Activated naive CD4-positive, alpha-beta T cell treated with anti-CD3 and anti-CD28 coated beads, Interleukin-2, amount 10 ng/mL, durations not matched to agents 7 days and 5 days (primary cell): ENCODE data around the gene TP73.
A peak's percentile ranks its signal among the peaks of the same experiment; 100 is the strongest.

Source experiments
- CTCF ChIA-PET: fragments of 350-600 bp; sonication (Branson Sonifier 250); formaldehyde crosslinking; loops from one replicate; lab custom pipeline; 2021; ENCODE audit warnings: antibody characterized with exemption; lab: Charles Lee
- DNase-seq: peaks from one replicate; pipeline ENCODE4 v3.0.0-alpha.2; 2020
- H3K27ac Mint-ChIP-seq: one replicate; pipeline ENCODE4 v1.8.0; 2021; ENCODE audit warnings: mild to moderate bottlenecking, moderate library complexity, mixed read lengths
- H3K27me3 Mint-ChIP-seq: one replicate; pipeline ENCODE4 v1.8.0; 2021; ENCODE audit warnings: mild to moderate bottlenecking, mixed read lengths
- H3K36me3 Mint-ChIP-seq: one replicate; pipeline ENCODE4 v1.8.0; 2021; ENCODE audit warnings: mixed read lengths
- H3K4me1 Mint-ChIP-seq: one replicate; pipeline ENCODE4 v1.8.0; 2021; ENCODE audit warnings: mixed read lengths
- H3K4me3 Mint-ChIP-seq: one replicate; pipeline ENCODE4 v1.8.0; 2021; ENCODE audit warnings: mild to moderate bottlenecking, moderate library complexity, mixed read lengths
- H3K9me3 Mint-ChIP-seq: one replicate; pipeline ENCODE4 v1.8.0; 2021; ENCODE audit warnings: mixed read lengths

The TP73 gene

DNA sequence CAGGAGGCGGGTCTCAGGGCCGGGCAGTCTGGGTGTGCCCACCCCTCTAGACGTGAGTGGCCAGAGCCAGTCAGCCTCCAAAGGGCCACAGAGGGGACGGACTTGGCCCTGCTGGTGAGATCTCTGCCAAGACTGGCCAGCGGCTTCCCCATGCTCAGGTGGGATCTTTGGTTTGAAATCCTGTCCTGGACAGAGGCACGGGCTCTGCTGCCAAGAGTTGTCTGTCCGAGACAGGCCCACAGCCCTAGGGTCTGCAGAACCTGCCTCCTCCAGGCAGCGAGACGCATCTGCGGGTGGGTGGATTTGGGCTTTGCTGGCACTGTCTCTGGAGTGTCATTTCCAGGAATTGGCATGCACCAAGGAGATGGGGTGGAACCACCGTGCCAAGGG, 55.6 kb downstream of the TP73 start:
- H3K4me1 Mint-ChIP-seq: peaks cover 5% of the 10 kb centered on the region
- peaks cover 38% of the 10 kb centered on the region for H3K27me3 Mint-ChIP-seq
- H3K4me3 Mint-ChIP-seq: no peak overlapping the region
- H3K27ac Mint-ChIP-seq: no peak overlapping the region
- no peaks in the 10 kb centered on the region for H3K36me3 Mint-ChIP-seq
- CTCF ChIA-PET: no interaction called here
- DNase-seq: no peak
- no peaks in the 10 kb centered on the region for H3K9me3 Mint-ChIP-seq

DNA sequence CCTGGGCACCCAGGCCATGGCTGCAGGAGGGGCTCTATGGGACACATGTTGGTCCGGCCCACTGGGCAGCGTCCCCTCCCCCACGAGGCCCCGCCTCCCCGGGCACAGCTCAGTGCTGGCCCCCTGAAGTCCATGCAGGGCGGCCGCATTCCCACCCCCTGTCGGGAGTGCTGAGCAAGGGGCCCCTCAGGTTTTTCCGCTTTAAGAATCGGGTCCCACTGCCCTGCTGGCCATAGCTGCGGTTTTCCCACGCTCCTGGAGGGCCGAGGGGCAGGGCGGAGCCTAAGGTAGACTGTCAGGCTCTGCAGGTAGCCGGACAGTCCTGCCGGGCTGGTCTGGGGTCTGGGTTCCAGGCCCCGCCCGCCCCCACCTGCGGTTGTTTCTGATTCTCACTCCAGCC, 56.5 kb downstream of the TP73 start:
- H3K27me3 Mint-ChIP-seq: peaks cover 38% of the 10 kb centered on the region

DNA sequence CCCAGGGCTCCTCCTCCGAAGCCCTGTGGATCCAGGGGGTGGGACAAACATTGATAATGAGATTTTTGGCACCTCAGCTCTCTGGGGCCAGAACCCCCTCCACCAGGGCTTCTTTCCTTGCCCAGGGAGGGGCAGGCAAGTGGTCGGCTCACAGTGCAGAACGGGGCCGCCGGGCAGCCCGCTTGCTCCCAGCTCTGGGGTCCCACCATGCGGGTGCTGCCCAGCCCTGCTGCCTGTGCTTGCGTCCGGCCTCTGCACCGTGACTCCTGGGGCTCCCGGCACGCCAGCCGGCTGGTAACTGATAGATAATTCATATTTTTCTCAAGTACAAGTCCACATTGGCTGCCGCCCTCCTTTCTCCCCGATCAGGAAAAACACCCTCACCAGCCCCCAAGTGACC, 57.9 kb downstream of the TP73 start:
- H3K36me3 Mint-ChIP-seq: no peaks in the 10 kb centered on the region

More for the DNA sequence above, 56.5 kb downstream of the TP73 start:
- H3K27ac Mint-ChIP-seq: no peak overlapping the region
- H3K4me3 Mint-ChIP-seq: no peak overlapping the region
- DNase-seq: no peak
- H3K36me3 Mint-ChIP-seq: no peaks in the 10 kb centered on the region
- no peaks in the 10 kb centered on the region for H3K9me3 Mint-ChIP-seq
- peaks cover 5% of the 10 kb centered on the region for H3K4me1 Mint-ChIP-seq
- CTCF ChIA-PET: interaction anchor here (0.7 kb wide), 1 partner anchor 16 kb away, joined by 3 read pairs; no protein-coding TSS in a partner anchor

DNA sequence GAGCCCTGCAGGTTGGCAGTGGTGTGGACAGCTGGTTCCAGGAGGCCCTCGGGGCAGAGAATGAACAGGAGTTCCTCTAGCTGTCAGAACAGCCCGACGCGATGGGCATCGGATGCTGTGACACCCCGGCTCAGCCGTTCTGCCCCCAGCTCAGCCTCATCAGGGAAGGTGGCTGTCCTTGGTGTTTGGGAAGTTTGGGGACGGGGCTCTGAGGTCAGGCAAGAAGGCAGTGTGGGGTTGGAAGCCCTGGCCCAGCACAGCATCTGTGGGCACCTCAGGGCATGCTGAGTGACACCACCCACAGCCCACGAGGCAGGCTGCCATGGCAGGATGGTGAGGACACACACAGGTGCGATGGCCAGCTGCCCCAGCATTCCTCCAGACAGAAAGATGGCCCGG, 59.1 kb downstream of the TP73 start:
- no peaks in the 10 kb centered on the region for H3K9me3 Mint-ChIP-seq
- H3K27ac Mint-ChIP-seq: no peak overlapping the region
- H3K4me3 Mint-ChIP-seq: no peak overlapping the region
- no peaks in the 10 kb centered on the region for H3K4me1 Mint-ChIP-seq
- CTCF ChIA-PET: interaction anchor here (1.0 kb wide), 1 partner anchor 12 kb away, joined by 3 read pairs; no protein-coding TSS in a partner anchor
- DNase-seq: no peak
- peaks cover 43% of the 10 kb centered on the region for H3K27me3 Mint-ChIP-seq
- H3K36me3 Mint-ChIP-seq: no peaks in the 10 kb centered on the region

More for the DNA sequence above, 57.9 kb downstream of the TP73 start:
- Mint-ChIP-seq H3K4me3 (no peak overlapping the region), H3K27me3 (peaks cover 38% of the 10 kb centered on the region), H3K4me1 (no peaks in the 10 kb centered on the region), H3K9me3 (no peaks in the 10 kb centered on the region), H3K27ac (no peak overlapping the region)
- CTCF ChIA-PET: no interaction called here
- DNase-seq: no peak

DNA sequence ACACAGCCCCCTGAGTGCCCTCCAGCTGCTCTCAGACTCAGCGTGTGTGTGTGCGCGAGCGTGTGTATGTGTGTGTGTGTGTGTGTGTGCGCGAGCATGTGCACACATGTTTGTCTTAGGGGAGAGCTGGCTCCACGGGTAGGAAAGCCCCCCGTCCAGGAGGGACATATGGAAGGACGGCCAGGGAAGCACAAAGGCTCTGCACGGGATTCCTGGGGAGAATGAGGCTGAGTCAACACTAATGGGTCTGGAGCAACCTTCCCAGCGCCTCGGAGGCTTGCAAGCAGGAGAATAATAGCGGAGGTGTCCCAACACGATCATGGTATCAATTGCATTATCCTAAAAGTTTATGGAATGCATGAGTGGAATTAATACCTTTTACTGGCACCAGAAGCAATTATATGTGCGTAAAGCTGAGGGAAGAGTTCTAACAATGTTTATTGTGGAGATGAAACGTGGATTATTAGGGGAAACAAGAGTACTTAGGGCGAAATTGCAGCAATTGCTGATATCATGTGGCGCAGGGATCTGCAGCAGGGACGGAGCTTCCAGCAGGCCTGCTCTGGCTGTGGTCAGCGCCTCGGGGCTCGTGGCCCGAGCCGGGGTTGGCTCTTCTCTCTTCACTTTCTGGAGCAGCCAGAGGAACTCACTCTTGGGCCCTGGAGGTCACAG, 59.6 kb downstream of the TP73 start:
- no peak overlapping the region for H3K4me3 Mint-ChIP-seq
- CTCF ChIA-PET: interaction anchor here (1.0 to 1.1 kb wide), 2 partner anchors 11 to 13 kb away, joined by 3 read pairs; no protein-coding TSS in a partner anchor
- H3K27ac Mint-ChIP-seq: no peak overlapping the region
- DNase-seq: no peak
- H3K27me3 Mint-ChIP-seq: peaks cover 48% of the 10 kb centered on the region
- no peaks in the 10 kb centered on the region for H3K9me3 Mint-ChIP-seq
- H3K36me3 Mint-ChIP-seq: no peaks in the 10 kb centered on the region
- H3K4me1 Mint-ChIP-seq: no peaks in the 10 kb centered on the region

DNA sequence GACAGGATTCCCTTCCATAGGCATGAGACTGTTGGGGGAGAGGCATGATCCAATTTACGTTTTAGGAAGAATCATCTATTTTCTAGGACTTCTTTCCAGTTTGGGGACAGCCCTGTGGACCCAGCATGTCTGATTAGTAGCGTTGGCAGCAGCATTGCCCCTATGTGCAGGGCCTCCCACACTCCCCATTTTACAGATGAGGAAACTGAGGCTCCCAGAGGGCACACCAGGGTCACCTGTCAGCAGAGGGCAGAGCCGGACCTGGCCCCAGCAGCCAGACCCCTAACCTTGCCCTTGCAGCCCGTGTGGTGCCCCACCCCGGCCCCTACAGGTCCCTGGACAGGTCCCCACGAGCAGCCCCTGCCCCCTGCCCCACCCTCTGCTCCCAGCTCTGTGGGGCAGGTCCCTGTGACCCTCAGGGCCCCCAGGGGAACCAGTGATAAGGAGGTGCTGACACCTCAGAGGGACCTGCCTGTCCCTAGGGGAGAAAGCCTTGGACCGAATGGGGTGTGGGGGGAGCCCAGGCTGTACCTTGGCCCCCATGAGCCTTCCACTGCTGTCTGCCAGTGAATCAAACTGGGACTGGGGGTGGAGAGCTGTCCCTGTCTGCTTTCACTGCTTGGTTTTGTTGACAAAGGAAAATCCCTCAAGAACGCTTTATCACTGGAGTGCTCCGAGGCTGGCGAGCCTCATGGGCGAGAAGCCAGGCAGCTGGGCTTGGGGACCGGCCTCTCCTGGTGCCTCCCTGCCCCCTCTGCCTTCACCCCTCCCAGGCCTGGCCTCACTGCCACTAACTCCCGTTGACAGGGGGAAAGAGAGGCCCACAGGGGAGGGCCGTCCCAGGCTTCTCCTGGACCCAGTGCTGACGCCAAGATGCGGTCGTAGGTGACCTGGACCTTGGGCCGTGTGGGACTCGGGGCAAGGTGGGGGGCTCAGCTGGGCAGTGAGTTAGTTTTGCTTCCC, 60.5 kb downstream of the TP73 start:
- Mint-ChIP-seq H3K27me3 (peaks cover 45% of the 10 kb centered on the region), H3K27ac (no peak overlapping the region), H3K36me3 (no peaks in the 10 kb centered on the region), H3K4me3 (no peak overlapping the region), H3K9me3 (no peaks in the 10 kb centered on the region), H3K4me1 (no peaks in the 10 kb centered on the region)
- CTCF ChIA-PET: interaction anchor here (1.1 kb wide), 1 partner anchor 12 kb away, joined by 3 read pairs; no protein-coding TSS in a partner anchor
- DNase-seq: no peak

DNA sequence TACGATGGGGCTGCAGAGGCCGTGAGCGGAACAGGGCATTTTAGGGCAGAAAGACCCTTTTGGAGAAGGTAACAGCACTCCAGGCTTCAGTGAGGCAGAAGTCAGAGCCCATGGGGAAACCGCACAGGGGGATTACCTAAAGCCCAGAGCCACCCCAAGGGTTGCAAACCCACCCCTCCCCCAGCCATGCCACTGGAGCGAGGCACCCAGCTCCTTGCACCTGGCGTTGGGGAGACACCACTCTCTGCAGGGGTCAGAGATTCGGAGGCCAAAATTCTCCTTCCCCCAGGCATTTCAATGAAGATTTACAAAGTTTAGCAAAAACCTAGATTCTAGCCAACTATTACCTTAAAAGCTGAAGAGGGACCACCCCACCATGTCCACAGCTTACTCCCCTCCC, 61.5 kb downstream of the TP73 start:
- DNase-seq: no peak
- no peaks in the 10 kb centered on the region for H3K9me3 Mint-ChIP-seq
- no peaks in the 10 kb centered on the region for H3K36me3 Mint-ChIP-seq
- H3K27ac Mint-ChIP-seq: no peak overlapping the region
- no peaks in the 10 kb centered on the region for H3K4me1 Mint-ChIP-seq
- CTCF ChIA-PET: interaction anchor here (1.4 kb wide), 1 partner anchor 11 kb away, joined by 5 read pairs; no protein-coding TSS in a partner anchor
- H3K4me3 Mint-ChIP-seq: no peak overlapping the region
- H3K27me3 Mint-ChIP-seq: peaks cover 36% of the 10 kb centered on the region

DNA sequence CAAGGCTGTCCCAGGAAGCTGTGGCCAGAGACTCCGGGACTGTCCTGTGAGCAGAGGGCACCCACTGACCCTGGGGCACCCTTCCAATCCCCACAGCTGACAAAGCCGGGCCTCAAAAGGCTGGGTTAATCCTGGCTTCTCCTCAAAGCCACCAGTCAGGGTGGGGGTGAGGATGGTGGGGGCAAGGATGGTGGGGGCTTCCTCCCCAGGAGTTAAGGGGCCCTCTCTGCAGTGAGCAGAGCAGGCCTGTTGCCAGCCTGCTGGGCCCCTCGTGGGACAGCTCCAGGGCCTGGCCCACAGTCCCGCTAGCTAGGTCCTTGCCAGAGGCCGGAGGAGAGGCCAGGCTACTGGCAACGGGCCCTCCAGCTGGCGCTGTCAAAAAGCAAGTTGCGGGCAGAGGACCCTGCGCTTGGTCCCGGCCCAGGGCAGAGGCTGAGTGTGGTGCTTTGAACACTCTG, 62.0 kb downstream of the TP73 start:
- Mint-ChIP-seq H3K27ac (no peak overlapping the region), H3K27me3 (peaks cover 31% of the 10 kb centered on the region)
- no peak for DNase-seq

DNA sequence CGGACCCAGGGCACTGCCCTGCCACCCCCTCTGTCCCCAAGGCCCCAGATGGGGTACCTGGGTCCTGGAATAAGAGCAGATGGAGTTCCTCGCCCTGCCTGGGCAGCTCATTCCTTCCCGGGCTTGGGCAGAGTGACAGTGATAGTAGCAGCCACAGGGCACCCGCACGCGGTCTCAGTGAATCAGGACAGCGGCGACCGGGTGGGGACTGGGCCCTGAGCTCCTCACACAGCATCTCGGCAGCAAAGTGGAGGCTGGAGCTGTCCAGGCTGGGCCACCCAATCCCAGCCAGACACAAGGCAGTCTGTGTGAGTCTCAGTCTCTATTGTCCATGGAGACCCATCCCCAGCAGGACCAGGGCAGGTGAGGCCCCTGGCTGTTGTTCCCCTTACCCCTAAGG, 62.5 kb downstream of the TP73 start:
- CTCF ChIA-PET: interaction anchor here (1.4 kb wide), 1 partner anchor 10 kb away, joined by 5 read pairs; no protein-coding TSS in a partner anchor
- Mint-ChIP-seq H3K36me3 (no peaks in the 10 kb centered on the region), H3K27me3 (peaks cover 26% of the 10 kb centered on the region), H3K4me3 (no peak overlapping the region), H3K9me3 (no peaks in the 10 kb centered on the region), H3K4me1 (peaks cover 5% of the 10 kb centered on the region), H3K27ac (no peak overlapping the region)
- DNase-seq: no peak

More for the DNA sequence above, 62.0 kb downstream of the TP73 start:
- CTCF ChIA-PET: interaction anchor here (1.4 kb wide), 1 partner anchor 10 kb away, joined by 5 read pairs; no protein-coding TSS in a partner anchor
- no peak overlapping the region for H3K4me3 Mint-ChIP-seq
- no peaks in the 10 kb centered on the region for H3K36me3 Mint-ChIP-seq
- peaks cover under 1% of the 10 kb centered on the region for H3K4me1 Mint-ChIP-seq
- H3K9me3 Mint-ChIP-seq: no peaks in the 10 kb centered on the region

DNA sequence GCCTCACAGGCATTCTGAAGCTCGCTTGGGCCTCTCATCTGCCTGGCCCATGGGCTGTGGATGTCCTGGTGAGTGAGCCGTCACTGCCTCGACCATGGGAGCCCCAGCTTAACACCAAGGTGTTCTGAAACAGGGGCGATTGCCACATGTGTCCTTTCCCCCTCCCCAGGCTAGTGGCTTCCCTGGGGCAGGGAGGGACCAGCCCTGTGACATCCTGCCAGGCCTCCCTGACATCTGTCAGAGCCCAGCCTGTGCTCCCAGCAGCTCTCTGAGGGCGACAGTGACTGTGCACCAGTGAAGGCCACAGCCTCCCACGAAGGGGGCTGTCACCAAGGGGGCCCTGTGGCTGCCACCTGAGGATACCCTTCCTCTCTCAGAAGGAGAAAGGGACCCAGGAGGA, 64.0 kb downstream of the TP73 start:
- Mint-ChIP-seq H3K4me1 (peaks cover 12% of the 10 kb centered on the region), H3K27me3 (peaks cover 16% of the 10 kb centered on the region), H3K27ac (no peak overlapping the region), H3K4me3 (no peak overlapping the region), H3K9me3 (no peaks in the 10 kb centered on the region), H3K36me3 (no peaks in the 10 kb centered on the region)
- CTCF ChIA-PET: no interaction called here
- no peak for DNase-seq

DNA sequence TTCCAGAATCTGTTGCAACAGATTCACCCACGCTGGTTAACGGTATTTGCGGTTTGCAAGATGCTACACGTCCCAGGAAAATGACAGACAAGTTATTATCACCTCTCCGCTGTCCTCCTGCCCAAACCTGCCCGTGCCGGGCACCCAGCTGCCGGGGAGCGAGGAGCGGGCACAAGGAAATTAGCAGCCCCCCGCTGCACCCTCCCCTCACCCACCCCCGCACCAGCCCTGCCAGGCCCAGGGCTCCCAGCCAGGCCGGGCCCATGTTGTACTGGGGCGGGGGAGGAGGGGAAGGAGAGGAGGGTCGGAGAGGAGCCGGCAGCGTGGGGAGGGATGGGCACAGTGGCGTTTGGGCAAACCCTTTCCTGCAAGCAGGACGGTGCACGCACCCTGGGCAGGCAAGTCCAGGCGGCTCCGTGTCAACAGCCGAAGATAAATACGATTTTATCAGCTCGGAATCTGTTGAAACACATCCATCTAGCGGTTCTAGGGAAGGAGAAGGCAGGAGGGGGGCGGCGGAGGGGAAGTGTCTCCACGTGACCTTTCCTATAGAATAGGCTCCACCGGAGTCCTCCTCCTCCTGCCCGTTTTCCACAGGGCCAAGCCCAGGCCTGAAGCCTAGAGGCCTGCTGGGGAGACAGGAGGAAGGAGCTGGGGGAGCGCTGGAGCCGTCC, 64.9 kb downstream of the TP73 start:
- Mint-ChIP-seq H3K27ac (no peak overlapping the region), H3K36me3 (no peaks in the 10 kb centered on the region), H3K9me3 (no peaks in the 10 kb centered on the region), H3K4me3 (no peak overlapping the region), H3K27me3 (peaks cover 16% of the 10 kb centered on the region), H3K4me1 (peaks cover 12% of the 10 kb centered on the region)
- CTCF ChIA-PET: interaction anchor here (0.6 kb wide), 1 partner anchor 87 kb away, joined by 3 read pairs; no protein-coding TSS in a partner anchor
- no peak for DNase-seq

DNA sequence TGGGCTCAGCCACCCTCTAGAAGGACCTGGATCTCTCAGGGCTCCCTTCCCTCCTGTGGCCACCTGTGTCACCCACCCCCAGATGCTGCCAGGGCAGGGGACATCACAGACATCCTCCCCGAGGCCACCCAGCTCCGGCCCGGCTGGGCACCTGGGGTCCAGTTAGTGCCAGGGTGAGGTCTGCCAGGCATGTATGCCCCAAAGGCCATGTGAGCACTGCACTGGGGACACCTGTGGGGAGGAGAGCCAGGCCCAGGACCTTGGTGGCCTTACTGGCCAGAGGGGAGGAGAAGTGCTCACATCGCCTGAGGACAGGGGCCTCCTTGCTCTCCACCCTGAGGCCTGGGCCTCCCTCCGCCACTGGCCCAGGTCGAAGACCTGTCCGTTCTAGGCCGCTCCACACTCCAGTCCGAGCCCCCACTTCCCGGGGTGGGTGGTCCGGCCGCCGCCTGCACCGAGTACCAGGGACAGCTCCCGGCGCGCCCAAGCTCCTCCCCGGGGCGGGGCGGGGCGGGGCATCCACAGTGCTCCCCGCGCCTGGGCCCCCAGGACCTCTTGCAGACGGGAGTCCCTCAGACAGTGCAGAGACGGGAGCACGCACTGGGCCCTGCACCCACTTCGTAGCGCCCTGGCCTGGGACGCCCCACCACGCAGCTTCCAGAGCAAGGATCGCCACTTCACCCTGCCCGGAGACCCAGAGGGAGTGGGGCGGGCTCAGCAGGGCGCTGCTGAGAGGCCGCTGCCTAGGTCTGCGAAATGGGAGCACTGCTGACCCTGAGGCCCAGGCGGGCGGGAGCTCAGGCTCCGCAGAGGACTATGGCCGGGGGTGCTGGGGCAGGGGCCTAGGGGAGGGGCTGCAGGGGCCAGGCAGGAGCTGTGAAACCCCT, 65.6 kb downstream of the TP73 start:
- Mint-ChIP-seq H3K27ac (no peak overlapping the region), H3K4me1 (peaks cover 12% of the 10 kb centered on the region), H3K4me3 (no peak overlapping the region), H3K27me3 (peaks cover 16% of the 10 kb centered on the region), H3K36me3 (no peaks in the 10 kb centered on the region), H3K9me3 (no peaks in the 10 kb centered on the region)
- CTCF ChIA-PET: interaction anchor here (0.6 kb wide), 1 partner anchor 87 kb away, joined by 3 read pairs; no protein-coding TSS in a partner anchor
- DNase-seq: peak; percentile 57

DNA sequence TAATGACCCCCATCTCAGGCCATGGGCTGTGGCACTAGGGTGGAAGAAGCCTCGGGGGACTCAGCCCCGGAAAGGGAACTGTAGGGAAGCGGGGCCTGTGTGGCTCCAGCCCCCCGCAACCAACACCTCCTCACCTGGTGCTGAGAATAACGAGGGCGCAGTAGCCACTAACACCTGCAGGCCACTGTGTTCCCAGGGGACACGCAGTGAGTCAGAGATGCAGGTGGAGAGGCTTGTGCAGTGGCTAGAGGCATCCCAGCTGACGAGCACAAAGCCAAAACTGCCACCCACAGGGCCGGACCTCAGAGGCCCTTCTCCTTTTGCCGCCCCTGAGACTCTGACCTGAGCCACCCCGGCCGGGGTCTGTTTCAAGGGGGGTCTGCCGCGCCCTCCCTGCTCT, 66.4 kb downstream of the TP73 start:
- Mint-ChIP-seq H3K36me3 (no peaks in the 10 kb centered on the region), H3K9me3 (no peaks in the 10 kb centered on the region), H3K27ac (no peak overlapping the region), H3K4me1 (peaks cover 12% of the 10 kb centered on the region), H3K27me3 (peaks cover 16% of the 10 kb centered on the region), H3K4me3 (no peak overlapping the region)
- CTCF ChIA-PET: no interaction called here
- no peak for DNase-seq
